GM19035 (cell line): Measurements from ENCODE around the gene ARHGEF39.
A peak's percentile ranks its signal among the peaks of the same experiment; 100 is the strongest.
"Not testable (repeated sequence)": the region's sequence is repeated elsewhere in the genome, so short reads cannot be mapped to it uniquely, and the experiment has no call there.

Experiments
- ATAC-seq: cut with Tn5 transposase; IDR thresholded peaks from one replicate; pipeline ENCODE4 v1.9.1; 2021; ENCODE audit not compliant: unreplicated experiment

Gene ARHGEF39

DNA sequence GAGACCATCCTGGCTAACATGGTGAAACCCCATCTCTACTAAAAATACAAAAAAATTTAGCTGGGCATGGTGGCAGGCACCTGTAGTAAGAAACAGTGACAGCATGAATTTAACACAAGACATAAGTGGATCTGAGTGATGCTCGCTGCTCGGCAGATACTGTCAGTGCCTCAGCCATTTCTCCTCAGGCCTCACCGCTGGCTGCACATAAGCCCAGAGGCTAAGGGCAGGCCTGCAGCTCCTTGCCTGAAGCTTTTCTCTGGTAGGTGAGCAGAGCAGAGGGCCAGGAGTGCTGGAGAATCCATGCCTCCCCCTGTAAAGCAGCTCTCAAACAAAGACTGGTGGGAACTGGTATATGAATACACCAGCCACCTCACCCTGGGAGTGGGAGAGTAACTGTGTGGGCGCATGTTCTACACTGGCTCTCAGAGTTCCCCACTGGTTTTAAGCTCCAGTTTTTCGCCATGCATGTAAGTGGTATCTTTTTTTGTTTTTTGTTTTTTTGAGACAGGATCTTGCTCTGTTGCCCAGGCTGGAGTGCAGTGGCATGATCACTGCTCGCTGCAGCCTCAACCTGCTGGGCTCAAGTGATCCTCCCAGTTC is 36.5 kb downstream of the ARHGEF39 start:
- ATAC-seq: no peak

DNA sequence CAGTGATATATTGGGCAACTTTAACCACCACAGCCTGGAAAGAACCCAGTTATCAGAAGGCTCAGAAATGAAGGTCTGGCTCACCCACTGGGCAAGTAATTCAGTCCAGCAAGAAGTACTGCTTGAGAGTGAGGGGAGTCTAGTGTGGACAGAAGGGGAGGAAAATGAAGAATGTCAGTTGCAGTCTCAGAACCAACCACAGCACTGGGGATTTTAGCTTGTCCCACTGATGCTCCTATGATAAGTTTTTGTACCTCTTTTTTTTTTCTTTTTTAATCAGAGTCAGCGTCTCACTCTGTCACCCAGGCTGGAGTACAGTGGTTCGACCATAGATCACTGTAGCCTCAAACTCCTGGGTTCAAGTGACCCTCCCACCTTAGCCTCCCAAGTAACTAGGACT is 37.4 kb downstream of the ARHGEF39 start:
- ATAC-seq: no peak

DNA sequence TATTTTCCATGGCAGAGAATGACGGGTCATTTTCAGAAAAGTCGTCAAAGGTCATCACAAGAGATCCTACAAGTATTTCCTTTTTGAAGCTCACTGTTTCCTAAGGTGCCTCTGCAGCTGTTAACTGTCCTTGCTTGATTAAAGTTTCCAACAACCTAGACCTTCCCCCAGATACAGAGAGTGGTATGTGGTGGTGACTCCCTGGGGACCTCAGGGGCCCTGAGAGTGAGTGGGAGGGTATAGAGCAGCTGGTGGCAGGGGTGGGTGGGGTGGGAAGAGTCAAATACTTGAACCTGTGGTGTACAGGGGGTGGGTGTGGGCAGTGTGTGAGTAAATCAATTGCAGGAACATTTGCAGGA is 45.2 kb downstream of the ARHGEF39 start:
- ATAC-seq: peak; percentile 51

DNA sequence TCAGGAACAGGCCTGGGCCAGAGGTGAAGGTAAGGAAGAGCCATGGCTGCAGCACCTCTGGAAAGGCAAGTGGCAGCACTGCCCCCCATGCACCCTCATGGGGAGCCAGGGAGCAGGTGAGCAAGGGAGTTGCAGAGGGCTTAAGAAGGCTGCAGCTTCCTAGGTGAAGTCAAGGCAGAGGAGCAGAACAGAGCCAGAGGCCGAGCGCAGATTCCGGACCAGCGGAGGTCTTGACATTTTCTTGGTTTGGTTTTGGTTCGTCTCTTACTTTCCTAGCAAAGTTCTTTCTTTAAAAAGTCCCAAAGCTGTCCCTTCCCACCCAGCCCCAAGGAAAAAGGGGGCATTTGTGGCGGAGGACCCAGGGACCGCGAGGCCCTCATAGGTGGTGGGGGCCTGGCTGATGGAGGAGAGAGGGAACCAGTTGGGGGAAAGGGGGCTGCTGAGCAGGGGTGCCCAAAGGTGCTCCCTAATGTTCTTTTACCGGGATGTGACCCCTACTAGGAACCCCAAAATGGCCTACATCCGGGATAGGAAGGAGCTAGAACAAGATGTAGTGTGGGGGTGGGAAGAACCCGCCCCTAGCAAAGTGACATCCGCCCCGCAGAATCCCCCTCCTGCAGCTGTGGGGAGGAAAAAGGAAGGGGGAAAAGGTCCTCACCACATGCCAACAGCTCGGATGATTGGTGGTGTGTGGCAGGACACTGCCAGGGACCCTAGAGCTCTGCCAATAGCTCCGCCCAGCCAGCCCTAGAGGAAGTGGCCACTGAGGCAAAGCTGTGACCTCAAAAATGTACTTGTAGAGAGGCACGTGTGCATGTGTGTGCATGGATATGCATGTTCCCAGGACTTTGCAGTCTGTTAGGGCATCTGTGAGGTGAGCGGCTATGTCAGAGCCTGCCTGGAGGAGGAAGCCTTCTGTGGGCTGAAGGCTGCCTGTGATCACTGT is 45.9 kb downstream of the ARHGEF39 start:
- ATAC-seq: peak; percentile 42

DNA sequence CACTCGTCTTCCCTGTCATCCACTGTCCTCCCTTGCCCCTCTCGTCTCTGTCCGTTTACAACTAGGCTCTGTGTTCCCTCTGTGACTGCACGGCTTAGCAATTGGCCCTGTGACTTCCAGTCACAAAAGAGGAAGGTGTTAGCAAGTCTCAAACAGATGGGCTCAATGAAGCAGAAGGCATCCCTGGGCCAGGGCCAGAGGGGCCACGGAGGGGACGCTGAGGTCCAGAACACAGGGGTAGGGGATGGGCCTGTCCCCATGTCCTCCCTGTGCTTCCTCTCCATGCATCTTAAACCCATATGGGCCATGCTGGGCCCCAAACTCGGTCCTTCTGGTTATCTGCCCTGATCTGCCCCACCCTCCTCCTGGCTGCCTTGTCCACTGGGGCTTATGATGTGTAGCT is 46.7 kb downstream of the ARHGEF39 start, which contains the start of gene CD72:
TSS of gene CD72 (minus strand) at position 89 of the 403 bp plus-strand sequence. CDS start 110 bp downstream, outside the sequence.
- no peak for ATAC-seq

DNA sequence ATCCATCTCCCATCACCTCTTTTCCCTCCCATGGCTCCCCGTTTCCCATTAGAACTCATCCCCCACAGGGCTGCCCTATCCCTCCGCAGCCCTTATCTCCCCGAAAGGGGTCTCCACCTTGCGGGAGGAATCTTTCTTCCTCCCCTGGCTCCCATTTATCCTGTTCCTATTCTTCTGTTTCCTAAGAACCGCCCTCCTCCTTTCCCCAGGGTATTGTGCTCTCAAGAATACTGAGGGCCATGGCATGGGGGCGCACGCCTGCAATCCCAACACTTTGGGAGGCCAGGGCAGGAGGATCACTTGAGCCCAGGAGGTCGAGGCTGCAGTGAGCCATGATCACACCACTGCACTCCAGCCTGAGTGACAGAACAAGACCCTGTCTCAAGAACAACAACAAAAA is 47.4 kb downstream of the ARHGEF39 start:
- no peak for ATAC-seq

DNA sequence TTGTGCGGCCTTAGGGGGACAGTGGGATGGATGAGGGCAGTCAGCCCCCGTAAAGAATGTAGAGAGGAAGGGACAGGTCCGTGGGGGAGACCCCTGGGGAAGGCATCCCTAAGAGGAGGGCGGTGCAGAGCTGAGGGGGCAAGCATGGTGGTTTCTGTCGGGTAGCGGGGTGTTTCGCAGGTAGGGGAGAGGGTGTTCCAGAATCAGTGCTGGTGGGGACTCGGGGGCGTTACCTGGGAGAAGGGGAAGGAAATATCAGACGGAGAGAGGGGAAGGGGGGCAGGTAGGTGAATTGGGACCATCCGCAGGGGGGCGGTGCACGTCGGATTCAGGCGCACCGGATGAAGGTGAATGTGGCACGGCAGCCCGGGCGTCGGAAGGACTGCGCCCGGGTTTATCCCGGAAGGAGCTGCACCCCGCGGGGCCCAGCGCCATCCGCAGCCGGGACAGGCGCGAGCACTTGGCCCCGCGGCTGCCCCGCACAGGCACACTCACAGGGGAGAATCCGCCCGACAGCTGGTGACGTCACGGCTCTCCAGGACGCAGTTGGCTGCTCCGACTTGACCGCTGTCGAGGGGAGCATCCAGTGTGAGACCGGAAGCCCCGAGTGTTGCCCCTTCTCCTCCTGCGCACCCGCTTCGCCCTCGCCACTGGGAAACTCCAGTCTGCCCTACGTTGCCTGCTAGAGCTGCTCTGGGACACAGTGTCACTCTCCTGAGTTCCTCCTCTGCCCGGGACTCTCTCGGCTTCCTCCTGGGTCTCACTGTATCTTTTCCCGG is 48.1 kb downstream of the ARHGEF39 start:
- ATAC-seq: peak; percentile 46

DNA sequence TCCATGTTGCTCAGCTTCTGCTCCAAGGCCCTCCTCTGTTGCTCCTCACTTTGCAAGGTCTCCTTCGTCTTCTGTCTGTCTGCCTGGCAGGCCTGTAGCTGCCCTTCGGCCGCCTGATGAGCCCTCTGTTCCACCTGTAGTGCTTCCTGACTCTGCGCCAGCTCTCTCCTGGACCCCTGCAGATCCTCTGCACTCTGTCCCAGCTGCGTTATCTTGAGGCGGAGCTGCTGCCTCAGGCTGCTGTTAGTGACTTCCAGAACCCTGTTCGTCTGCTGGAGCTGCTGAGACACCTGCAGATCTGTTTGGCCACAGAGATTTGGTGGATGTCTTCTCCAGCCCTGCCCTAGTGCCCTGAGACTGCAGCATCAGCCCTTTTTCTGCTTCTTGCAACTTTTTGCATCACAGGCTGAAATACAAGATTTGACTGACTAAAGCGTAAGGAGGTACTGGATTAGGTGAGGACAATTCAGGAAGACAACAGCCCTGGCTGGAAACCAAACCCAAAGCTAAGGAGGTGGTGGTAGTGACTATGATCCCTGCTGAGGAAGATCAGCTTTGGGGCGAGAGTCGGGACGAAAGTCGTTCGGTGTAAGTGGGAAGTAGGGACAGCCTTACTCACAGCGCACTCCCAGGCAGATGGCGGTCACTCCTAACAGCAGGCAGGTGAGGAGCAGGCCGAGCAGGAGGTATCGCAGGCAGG is 48.9 kb downstream of the ARHGEF39 start:
- ATAC-seq: no peak

DNA sequence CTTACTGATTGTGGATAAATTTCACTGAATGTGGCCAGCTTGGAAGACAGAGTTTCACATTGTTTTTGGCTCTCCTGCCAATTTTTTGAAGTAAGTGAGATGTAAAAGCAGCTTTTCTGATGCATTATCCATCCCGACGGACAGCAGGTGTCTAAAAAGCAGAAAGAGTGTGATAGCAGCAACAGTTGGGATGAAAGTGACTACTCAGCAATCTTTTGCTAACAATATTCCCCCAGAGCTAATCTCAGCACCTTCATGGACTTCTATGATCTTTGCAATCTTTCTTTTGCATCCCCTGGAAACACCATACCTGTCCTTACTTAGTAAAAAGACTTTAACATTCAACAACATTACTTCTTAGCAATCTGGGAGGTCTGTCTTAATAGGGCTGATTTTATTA is 52.2 kb downstream of the ARHGEF39 start:
- no peak for ATAC-seq

DNA sequence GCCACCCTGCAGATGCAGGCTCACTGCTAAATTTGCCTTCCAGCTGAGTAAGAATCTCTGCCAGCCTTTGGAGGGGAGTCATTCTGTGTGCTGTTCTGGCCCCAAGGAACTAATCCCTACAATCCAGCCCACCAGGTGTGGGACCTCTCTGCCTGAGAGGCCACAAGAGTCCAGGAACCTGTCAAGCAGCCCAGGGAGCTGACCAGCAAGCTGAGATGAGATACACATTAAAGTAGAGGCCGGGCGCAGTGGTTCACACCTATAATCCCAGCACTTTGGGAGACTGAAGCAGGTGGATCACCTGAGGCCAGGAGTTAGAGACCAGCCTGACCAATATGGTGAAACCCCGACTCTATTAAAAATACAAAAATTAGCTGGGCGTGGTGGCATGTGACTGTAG is 52.9 kb downstream of the ARHGEF39 start:
- ATAC-seq: not testable (repeated sequence)

DNA sequence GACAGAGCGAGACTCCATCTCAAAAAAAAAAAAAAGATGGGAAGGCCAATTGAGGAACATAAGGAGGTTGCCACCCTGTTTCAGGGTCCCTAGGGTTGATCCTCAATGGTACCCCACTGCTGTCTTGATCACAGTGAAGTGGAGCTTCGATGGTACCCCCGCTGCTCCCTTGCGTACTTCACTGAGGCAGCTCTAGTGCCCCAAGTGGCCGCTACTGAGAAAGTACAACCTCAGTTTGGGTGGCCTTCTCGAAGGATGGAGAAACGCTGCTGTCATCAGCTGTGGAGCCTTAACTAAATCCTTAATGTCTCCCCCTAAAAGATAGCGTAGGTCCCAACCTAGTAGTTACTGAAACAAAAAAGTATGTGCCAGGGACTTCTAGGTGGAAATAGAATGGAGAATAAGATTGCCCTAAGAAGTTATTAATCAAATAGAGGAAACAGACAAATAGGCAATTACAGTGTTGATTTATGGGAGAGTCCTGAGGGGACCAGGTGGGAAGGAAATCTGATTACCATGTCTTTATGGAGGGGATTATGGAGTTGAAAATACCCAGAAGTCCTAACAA is 53.7 kb downstream of the ARHGEF39 start:
- ATAC-seq: peak; percentile 67

DNA sequence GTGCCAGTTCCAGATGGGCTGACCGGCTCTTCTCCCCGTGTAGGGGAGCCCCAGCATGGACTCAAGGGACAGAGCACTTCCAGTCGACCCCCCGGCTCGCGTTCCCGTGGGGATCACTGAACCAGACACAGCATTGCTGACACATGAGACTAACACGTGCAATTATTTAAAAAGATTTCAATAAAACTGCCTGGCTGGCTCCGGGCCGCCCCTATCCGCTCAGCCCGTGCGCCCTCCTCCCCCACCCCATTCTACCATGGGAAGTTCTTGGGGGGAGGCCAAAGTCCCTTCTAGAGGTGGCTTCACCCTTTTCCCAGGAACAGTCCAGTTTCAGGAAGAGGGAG is 55.2 kb downstream of the ARHGEF39 start:
- ATAC-seq: no peak
